HEK293 (cell line): ENCODE data around the gene RAD54L.
A peak's percentile ranks its signal among the peaks of the same experiment; 100 is the strongest.

ENCODE experiments used
- CTCF ChIA-PET: fragments of 350-600 bp; formaldehyde crosslinking; extraction: SDS; loops from one replicate; lab custom pipeline; 2021; ENCODE audit warnings: antibody characterized with exemption; lab: Yijun Ruan, JAX
- POLR2A ChIA-PET: fragments of 300-600 bp; formaldehyde crosslinking; extraction: SDS; loops from one replicate; lab custom pipeline; 2020; ENCODE audit warnings: antibody characterized with exemption, inconsistent platforms; lab: Yijun Ruan, JAX
- H3K27ac ChIP-seq: fragments of 200-500 bp; sonication (Bioruptor generic); 2 replicates; pipeline ENCODE4 v1.5.1; 2014; ENCODE audit warnings: low read depth, low read length, control low read depth, inconsistent platforms; ENCODE audit errors: extremely low read depth
- H3K36me3 ChIP-seq, 2 experiments: fragments of 200-500 bp in 1 of 2; sonication (Bioruptor generic) in 1 of 2; 1 replicate in 1 of 2; 2 replicates in 1 of 2; pipeline ENCODE4 v1.5.1; 2014 to 2017; ENCODE audit warnings: inconsistent platforms in 2 of 2, low read length in 2 of 2; ENCODE audit not compliant: control insufficient read depth in 2 of 2, insufficient read depth in 1 of 2
- H3K4me1 ChIP-seq: fragments of 200-500 bp; sonication (Bioruptor generic); 2 replicates; pipeline ENCODE4 v1.5.1; 2014; ENCODE audit warnings: mild to moderate bottlenecking, low read length, inconsistent platforms; ENCODE audit not compliant: control insufficient read depth, insufficient read depth
- H3K4me3 ChIP-seq: 2 replicates; pipeline ENCODE4 v1.5.1; 2011; ENCODE audit warnings: low read depth, mild to moderate bottlenecking, control low read depth, low read length, moderate library complexity
- H3K9me3 ChIP-seq: fragments of 200-500 bp; sonication (Bioruptor generic); 2 replicates; pipeline ENCODE4 v1.5.1; 2014; ENCODE audit warnings: low read depth, low read length, inconsistent platforms; ENCODE audit not compliant: control insufficient read depth, insufficient read depth
- CTCF ChIP-seq: fragments of 450-650 bp; formaldehyde crosslinking; IDR thresholded peaks from 2 replicates; pipeline ENCODE4 v1.5.1; 2016; ENCODE audit warnings: missing biosample characterization, missing genetic modification characterization
- HOXA7 ChIP-seq: sonication (generic); formaldehyde crosslinking; IDR thresholded peaks from 2 replicates; pipeline ENCODE4 v1.8.1; 2022; ENCODE audit warnings: missing genetic modification reagents, borderline replicate concordance
- INSM2 ChIP-seq: fragments of 450-650 bp; formaldehyde crosslinking; IDR thresholded peaks from 2 replicates; pipeline ENCODE4 v1.5.1; 2016; ENCODE audit warnings: missing biosample characterization, missing genetic modification characterization
- SALL2 ChIP-seq: fragments of 450-650 bp; formaldehyde crosslinking; IDR thresholded peaks from 2 replicates; pipeline ENCODE4 v1.5.0; 2017; ENCODE audit warnings: missing biosample characterization, mild to moderate bottlenecking, missing genetic modification characterization, borderline replicate concordance
- YY1 ChIP-seq: fragments of 450-650 bp; formaldehyde crosslinking; IDR thresholded peaks from 2 replicates; pipeline ENCODE4 v1.5.1; 2018; ENCODE audit warnings: missing biosample characterization, missing genetic modification characterization
- ZFP3 ChIP-seq: fragments of 450-650 bp; formaldehyde crosslinking; IDR thresholded peaks from 2 replicates; pipeline ENCODE4 v1.5.1; 2016; ENCODE audit warnings: low read depth, missing biosample characterization, missing genetic modification characterization
- ZNF10 ChIP-seq: fragments of 450-650 bp; formaldehyde crosslinking; IDR thresholded peaks from 2 replicates; pipeline ENCODE4 v1.5.1; 2017; ENCODE audit warnings: missing biosample characterization, missing genetic modification characterization
- ZNF174 ChIP-seq: fragments of 450-650 bp; formaldehyde crosslinking; IDR thresholded peaks from 2 replicates; pipeline ENCODE4 v1.5.0; 2017; ENCODE audit warnings: missing biosample characterization, mild to moderate bottlenecking, missing genetic modification characterization
- ZNF394 ChIP-seq: fragments of 450-650 bp; formaldehyde crosslinking; IDR thresholded peaks from 2 replicates; pipeline ENCODE4 v1.5.1; 2016; ENCODE audit warnings: missing biosample characterization, missing genetic modification characterization, mild to moderate bottlenecking, moderate library complexity, borderline replicate concordance
- ZNF433 ChIP-seq: fragments of 450-650 bp; formaldehyde crosslinking; IDR thresholded peaks from 2 replicates; pipeline ENCODE4 v1.5.1; 2016; ENCODE audit warnings: missing biosample characterization, missing genetic modification characterization, low read depth
- ZNF664 ChIP-seq: fragments of 450-650 bp; formaldehyde crosslinking; IDR thresholded peaks from 2 replicates; pipeline ENCODE4 v1.5.1; 2016; ENCODE audit warnings: missing biosample characterization, missing genetic modification characterization
- ZNF791 ChIP-seq: fragments of 450-650 bp; formaldehyde crosslinking; IDR thresholded peaks from 2 replicates; pipeline ENCODE4 v1.5.1; 2016; ENCODE audit warnings: missing biosample characterization, missing genetic modification characterization
- ZNF837 ChIP-seq: fragments of 450-650 bp; formaldehyde crosslinking; IDR thresholded peaks from 2 replicates; pipeline ENCODE4 v1.5.1; 2016; ENCODE audit warnings: missing biosample characterization, missing genetic modification characterization
- ZSCAN18 ChIP-seq: fragments of 450-650 bp; formaldehyde crosslinking; IDR thresholded peaks from 2 replicates; pipeline ENCODE4 v1.5.1; 2016; ENCODE audit warnings: missing biosample characterization, missing genetic modification characterization
- TF ChIP-seq, protein P1 (sequence below): fragments of 450-650 bp; formaldehyde crosslinking; IDR thresholded peaks from 2 replicates; pipeline ENCODE4 v1.5.1; 2016; ENCODE audit warnings: missing biosample characterization, missing genetic modification characterization, borderline replicate concordance
- TF ChIP-seq, protein P2 (sequence below): fragments of 450-650 bp; formaldehyde crosslinking; IDR thresholded peaks from 2 replicates; pipeline ENCODE4 v1.5.1; 2016; ENCODE audit warnings: missing biosample characterization, missing genetic modification characterization, borderline replicate concordance
- TF ChIP-seq, protein P3 (sequence below): fragments of 450-650 bp; formaldehyde crosslinking; IDR thresholded peaks from 2 replicates; pipeline ENCODE4 v1.5.1; 2016; ENCODE audit warnings: missing biosample characterization, missing genetic modification characterization, low read depth

RAD54L gene

DNA sequence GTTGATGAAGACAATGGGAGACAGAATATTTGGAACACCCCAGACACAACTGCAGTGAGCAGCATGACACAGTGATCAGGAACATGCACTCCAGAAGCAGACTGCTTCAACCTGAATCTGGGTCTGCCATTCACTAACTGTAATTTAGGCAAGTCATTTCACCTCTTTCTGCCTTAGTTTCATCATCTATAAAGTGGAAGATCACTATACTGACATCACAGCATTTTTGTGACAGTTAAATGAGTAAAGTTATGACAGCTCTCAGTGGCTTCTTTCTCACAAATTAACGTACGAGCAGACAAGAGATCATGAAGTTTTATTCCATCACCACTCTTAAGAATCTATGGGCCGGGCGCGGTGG lies 41.6 kb downstream of the RAD54L start:
- POLR2A ChIA-PET, result no interaction called here

DNA sequence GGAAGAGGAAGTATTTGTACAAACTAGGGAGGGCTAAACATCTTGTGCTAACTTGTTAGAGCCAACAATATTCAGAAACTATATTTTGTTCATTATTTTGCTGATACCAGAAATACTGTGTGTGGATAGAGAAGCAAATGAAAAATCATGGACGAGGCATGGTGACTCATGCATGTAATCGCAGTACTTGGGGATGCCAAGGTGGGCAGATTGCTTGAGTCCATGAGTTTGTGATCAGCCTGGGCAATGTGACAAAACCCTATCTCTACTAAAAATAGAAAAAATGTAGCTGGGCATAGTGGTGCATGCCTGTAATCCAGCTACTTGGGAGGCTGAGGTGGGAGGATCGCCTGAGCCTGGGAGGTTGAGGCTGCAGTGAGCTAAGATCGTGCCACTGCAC lies 42.4 kb downstream of the RAD54L start:
- POLR2A ChIA-PET, result interaction anchor here (0.6 to 1.9 kb wide), 4 partner anchors 7 to 89 kb away, joined by 3 to 8 read pairs (median 6); partner anchors contain the start of genes LRRC41 and UQCRH
- Histone ChIP-seq H3K36me3 (peaks cover 26 to 80% of the 10 kb centered on the region in 2 experiments; a peak in 2 of 3 replicates), H3K4me1 (no peaks in the 10 kb centered on the region), H3K27ac (no peak overlapping the region), H3K9me3 (no peaks in the 10 kb centered on the region), H3K4me3 (no peak overlapping the region)
- CTCF ChIA-PET, result no interaction called here
- no peak for TF ChIP-seq ZNF10 (tag by site-specific recombination)
- TF ChIP-seq, protein P1, sequence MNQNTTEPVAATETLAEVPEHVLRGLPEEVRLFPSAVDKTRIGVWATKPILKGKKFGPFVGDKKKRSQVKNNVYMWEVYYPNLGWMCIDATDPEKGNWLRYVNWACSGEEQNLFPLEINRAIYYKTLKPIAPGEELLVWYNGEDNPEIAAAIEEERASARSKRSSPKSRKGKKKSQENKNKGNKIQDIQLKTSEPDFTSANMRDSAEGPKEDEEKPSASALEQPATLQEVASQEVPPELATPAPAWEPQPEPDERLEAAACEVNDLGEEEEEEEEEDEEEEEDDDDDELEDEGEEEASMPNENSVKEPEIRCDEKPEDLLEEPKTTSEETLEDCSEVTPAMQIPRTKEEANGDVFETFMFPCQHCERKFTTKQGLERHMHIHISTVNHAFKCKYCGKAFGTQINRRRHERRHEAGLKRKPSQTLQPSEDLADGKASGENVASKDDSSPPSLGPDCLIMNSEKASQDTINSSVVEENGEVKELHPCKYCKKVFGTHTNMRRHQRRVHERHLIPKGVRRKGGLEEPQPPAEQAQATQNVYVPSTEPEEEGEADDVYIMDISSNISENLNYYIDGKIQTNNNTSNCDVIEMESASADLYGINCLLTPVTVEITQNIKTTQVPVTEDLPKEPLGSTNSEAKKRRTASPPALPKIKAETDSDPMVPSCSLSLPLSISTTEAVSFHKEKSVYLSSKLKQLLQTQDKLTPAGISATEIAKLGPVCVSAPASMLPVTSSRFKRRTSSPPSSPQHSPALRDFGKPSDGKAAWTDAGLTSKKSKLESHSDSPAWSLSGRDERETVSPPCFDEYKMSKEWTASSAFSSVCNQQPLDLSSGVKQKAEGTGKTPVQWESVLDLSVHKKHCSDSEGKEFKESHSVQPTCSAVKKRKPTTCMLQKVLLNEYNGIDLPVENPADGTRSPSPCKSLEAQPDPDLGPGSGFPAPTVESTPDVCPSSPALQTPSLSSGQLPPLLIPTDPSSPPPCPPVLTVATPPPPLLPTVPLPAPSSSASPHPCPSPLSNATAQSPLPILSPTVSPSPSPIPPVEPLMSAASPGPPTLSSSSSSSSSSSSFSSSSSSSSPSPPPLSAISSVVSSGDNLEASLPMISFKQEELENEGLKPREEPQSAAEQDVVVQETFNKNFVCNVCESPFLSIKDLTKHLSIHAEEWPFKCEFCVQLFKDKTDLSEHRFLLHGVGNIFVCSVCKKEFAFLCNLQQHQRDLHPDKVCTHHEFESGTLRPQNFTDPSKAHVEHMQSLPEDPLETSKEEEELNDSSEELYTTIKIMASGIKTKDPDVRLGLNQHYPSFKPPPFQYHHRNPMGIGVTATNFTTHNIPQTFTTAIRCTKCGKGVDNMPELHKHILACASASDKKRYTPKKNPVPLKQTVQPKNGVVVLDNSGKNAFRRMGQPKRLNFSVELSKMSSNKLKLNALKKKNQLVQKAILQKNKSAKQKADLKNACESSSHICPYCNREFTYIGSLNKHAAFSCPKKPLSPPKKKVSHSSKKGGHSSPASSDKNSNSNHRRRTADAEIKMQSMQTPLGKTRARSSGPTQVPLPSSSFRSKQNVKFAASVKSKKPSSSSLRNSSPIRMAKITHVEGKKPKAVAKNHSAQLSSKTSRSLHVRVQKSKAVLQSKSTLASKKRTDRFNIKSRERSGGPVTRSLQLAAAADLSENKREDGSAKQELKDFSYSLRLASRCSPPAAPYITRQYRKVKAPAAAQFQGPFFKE (tag by site-specific recombination), result no peak
- TF ChIP-seq YY1 (tag by site-specific recombination), result no peak
- no peak for TF ChIP-seq ZFP3 (tag by site-specific recombination)
- no peak for TF ChIP-seq ZSCAN18 (tag by site-specific recombination)
- TF ChIP-seq, protein P2, sequence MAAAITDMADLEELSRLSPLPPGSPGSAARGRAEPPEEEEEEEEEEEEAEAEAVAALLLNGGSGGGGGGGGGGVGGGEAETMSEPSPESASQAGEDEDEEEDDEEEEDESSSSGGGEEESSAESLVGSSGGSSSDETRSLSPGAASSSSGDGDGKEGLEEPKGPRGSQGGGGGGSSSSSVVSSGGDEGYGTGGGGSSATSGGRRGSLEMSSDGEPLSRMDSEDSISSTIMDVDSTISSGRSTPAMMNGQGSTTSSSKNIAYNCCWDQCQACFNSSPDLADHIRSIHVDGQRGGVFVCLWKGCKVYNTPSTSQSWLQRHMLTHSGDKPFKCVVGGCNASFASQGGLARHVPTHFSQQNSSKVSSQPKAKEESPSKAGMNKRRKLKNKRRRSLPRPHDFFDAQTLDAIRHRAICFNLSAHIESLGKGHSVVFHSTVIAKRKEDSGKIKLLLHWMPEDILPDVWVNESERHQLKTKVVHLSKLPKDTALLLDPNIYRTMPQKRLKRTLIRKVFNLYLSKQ (tag by site-specific recombination), result no peak
- TF ChIP-seq ZNF394 (tag by site-specific recombination), result no peak
- TF ChIP-seq, protein P3, sequence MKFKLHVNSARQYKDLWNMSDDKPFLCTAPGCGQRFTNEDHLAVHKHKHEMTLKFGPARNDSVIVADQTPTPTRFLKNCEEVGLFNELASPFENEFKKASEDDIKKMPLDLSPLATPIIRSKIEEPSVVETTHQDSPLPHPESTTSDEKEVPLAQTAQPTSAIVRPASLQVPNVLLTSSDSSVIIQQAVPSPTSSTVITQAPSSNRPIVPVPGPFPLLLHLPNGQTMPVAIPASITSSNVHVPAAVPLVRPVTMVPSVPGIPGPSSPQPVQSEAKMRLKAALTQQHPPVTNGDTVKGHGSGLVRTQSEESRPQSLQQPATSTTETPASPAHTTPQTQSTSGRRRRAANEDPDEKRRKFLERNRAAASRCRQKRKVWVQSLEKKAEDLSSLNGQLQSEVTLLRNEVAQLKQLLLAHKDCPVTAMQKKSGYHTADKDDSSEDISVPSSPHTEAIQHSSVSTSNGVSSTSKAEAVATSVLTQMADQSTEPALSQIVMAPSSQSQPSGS (tag by site-specific recombination), result no peak
- TF ChIP-seq SALL2 (tag by site-specific recombination), result no peak
- no peak for TF ChIP-seq ZNF837 (tag by site-specific recombination)
- TF ChIP-seq ZNF433 (tag by site-specific recombination), result no peak

More for the DNA sequence above, 41.6 kb downstream of the RAD54L start:
- Histone ChIP-seq H3K4me1 (no peaks in the 10 kb centered on the region), H3K9me3 (no peaks in the 10 kb centered on the region), H3K4me3 (no peak overlapping the region), H3K36me3 (peaks cover 18 to 80% of the 10 kb centered on the region in 2 experiments; a peak in 2 of 3 replicates), H3K27ac (no peak overlapping the region)
- TF ChIP-seq HOXA7 (CRISPR knock-in tag) (no peak), INSM2 (tag by site-specific recombination) (no peak), ZNF791 (no peak), ZNF174 (tag by site-specific recombination) (no peak), CTCF (tag by site-specific recombination) (no peak), ZNF664 (tag by site-specific recombination) (0 out of 2 replicates have a peak, but pooled peaks have one; percentile 25)
- CTCF ChIA-PET, result no interaction called here
